ENCODE data around the gene TMEM53.

Gene TMEM53

DNA sequence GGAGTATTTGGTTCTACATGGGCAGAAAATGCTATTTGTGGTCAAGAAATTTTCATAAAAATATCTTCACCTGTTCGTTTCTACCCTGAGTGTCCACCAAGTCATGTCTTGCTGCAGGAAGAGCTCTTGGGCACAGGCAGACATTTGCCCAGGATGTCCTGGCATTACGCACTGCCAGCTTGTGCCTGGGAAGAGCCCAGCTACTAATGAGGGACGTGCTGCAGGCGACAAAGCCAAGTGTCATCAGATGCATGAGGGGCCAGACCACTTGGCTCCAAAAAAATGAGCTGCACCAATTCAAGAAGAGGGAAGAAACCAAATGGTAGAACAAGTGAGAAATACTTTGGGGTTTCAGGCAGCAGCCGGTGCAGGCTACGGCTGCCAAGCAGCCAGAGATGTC is 43.8 kb upstream of the TMEM53 start:
- TF ChIP-seq, protein P1, sequence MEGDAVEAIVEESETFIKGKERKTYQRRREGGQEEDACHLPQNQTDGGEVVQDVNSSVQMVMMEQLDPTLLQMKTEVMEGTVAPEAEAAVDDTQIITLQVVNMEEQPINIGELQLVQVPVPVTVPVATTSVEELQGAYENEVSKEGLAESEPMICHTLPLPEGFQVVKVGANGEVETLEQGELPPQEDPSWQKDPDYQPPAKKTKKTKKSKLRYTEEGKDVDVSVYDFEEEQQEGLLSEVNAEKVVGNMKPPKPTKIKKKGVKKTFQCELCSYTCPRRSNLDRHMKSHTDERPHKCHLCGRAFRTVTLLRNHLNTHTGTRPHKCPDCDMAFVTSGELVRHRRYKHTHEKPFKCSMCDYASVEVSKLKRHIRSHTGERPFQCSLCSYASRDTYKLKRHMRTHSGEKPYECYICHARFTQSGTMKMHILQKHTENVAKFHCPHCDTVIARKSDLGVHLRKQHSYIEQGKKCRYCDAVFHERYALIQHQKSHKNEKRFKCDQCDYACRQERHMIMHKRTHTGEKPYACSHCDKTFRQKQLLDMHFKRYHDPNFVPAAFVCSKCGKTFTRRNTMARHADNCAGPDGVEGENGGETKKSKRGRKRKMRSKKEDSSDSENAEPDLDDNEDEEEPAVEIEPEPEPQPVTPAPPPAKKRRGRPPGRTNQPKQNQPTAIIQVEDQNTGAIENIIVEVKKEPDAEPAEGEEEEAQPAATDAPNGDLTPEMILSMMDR (IDR thresholded peaks at IDR 0.05; ENCODE audit: control insufficient read depth, insufficient read depth, low read depth, low read length, missing control alignments) = no peak
- no peak for DNase-seq (ENCODE audit: low read depth)
- no peak overlapping the region for H3K4me3 ChIP-seq (ENCODE audit: control insufficient read depth, low read depth, low read length)

DNA sequence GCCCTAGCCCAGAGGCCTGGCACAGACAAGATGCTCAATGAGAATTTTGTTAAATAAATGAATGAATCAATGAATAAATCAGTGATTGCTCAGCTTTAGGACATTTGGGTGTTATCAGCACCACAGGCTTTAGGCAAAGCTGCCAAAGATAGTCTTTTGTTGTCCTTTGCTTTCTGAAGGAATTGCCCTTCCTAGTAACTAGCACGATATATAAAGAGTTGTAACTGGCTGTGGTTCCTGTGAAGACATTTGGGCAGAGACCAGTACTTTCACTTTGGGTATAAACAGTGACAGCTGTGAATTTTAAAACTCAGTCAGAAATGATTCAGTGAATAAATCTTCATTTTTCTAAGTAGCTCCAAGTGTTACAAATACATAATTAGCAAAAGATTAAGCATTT is 43.4 kb upstream of the TMEM53 start:
- TF ChIP-seq, protein P1 (IDR thresholded peaks at IDR 0.05; ENCODE audit: control insufficient read depth, insufficient read depth, low read depth, low read length, missing control alignments) = no peak
- H3K4me3 ChIP-seq (ENCODE audit: control insufficient read depth, low read depth, low read length) = no peak overlapping the region
- DNase-seq (ENCODE audit: low read depth) = no peak

DNA sequence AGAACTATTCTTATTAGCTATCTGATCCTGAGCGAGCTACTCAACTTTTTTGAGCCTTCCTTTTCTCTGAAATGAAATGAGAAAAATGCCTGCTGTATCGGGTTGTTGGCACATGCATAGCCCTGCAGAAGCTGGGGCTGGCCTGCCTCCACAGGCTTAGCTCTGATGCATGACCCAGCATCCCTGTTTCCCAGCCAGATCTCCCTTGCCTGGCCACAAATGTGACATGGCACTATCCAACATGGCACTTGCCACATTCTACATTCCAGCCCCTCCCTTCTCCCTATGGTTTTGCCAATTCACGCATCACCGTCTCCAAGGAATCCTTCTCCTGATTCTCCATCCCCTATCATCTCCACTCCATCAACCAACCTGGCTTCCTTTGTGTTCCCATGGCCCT is 42.9 kb upstream of the TMEM53 start:
- no peak for DNase-seq (ENCODE audit: low read depth)
- TF ChIP-seq, protein P1 (IDR thresholded peaks at IDR 0.05; ENCODE audit: control insufficient read depth, insufficient read depth, low read depth, low read length, missing control alignments) = no peak
- H3K4me3 ChIP-seq (ENCODE audit: control insufficient read depth, low read depth, low read length) = no peak overlapping the region

DNA sequence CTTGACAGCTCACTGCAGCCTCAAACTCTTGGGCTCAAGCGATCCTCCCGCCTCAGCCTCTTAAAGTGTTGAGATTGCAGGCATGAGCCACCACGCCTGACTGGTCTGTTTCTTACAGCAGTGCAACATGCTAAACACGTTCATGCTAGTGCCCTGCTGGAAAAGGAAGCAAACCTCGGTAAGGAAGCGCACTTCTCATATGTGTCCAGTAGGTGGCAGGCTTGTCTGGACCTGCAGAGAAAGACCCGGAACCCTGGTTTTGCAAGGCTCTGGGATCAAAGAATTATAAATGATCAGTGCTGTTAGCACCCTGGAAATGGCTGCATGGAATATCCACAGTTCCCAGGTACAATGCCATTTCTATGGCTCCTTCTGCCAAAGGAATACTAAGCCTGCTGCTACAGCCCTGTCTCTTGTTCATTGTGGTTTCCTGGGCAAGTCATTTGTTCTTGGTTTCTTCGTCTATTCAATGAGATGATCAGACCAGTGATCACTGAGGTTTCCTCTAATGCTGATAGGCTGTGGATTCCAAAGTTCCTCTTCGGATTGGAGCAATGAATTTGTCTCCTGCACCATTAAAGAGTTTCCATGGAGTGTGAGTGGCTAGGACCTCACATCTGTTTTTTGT is 40.8 kb upstream of the TMEM53 start:
- no peak for DNase-seq (ENCODE audit: low read depth)
- no peak overlapping the region for H3K4me3 ChIP-seq (ENCODE audit: control insufficient read depth, low read depth, low read length)
- TF ChIP-seq, protein P1 (IDR thresholded peaks at IDR 0.05; ENCODE audit: control insufficient read depth, insufficient read depth, low read depth, low read length, missing control alignments) = peak; percentile 87

DNA sequence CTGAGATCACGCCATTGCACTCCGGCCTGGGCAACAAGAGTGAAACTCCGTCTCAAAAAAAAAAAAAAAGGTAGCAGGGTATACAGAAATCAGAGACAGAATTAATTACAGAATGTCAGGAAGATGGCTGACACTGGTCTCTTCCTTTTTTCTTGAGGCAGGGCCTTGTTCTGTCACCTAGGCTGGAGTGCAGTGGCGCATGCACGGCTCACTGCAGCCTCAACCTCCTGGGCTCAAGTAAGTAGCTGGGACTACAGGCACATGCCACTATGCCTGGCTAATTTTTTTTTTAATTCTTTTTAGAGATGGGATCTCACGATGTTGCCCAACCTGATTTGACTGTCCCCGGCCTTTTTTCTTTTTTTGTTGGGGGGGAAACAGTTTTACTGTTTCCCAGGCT is 40.3 kb upstream of the TMEM53 start:
- no peak for DNase-seq (ENCODE audit: low read depth)
- TF ChIP-seq, protein P1 (IDR thresholded peaks at IDR 0.05; ENCODE audit: control insufficient read depth, insufficient read depth, low read depth, low read length, missing control alignments) = no peak

DNA sequence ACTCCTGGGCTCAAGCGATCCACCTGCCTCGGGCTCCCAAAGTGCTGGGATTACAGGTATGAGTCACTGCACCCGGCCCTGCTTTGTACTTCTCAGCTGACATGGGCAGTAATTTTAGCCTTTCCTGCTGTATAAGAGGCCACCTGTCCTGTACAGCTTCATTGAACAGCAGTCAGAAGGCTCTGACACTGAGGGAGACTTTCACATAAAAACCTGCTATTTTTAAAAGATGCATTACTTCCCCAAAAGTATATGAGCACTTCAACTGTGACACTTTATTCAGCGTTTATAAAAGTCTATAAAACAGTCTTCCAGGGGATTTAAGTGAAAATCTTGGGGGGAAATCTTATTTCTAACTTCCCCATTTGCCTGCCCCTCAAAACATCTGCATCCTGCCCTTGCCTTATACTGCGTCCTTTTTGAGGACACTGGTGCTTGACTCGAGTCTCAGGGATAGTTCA is 39.1 kb upstream of the TMEM53 start:
- H3K4me3 ChIP-seq (ENCODE audit: control insufficient read depth, low read depth, low read length) = no peak overlapping the region
- TF ChIP-seq, protein P1 (IDR thresholded peaks at IDR 0.05; ENCODE audit: control insufficient read depth, insufficient read depth, low read depth, low read length, missing control alignments) = no peak
- no peak for DNase-seq (ENCODE audit: low read depth)

More for the DNA sequence above, 40.3 kb upstream of the TMEM53 start:
- no peak overlapping the region for H3K4me3 ChIP-seq (ENCODE audit: control insufficient read depth, low read depth, low read length)
